GM12878 (cell line): Measurements from ENCODE around the gene LHCGR. TPM values are rescaled to one million over a fixed set of nuclear protein-coding genes. Genes with fewer than 3 reads are reported as not detected.

Source experiments
- ATAC-seq: fragments of 200-7000 bp; cut with Tn5 transposase; 3 replicates; pipeline ENCODE4 v1.9.1; 2020; ENCODE audit warnings: mild to moderate bottlenecking, moderate library complexity
- BruUV-seq: library from RNA; stranded (reverse); fragments of 400-500 nt; replicated peaks from 2 replicates; lab custom pipeline; 2021; lab: Mats Ljungman, UMichigan
- CTCF ChIA-PET: fragments of 300-600 bp; sonication (Branson Sonifier 250); formaldehyde crosslinking; extraction: SDS; loops from one replicate; lab custom pipeline; 2021; ENCODE audit warnings: inconsistent platforms; lab: Yijun Ruan, JAX
- POLR2A ChIA-PET: fragments of 350-600 bp; formaldehyde crosslinking; extraction: SDS; loops from one replicate; lab custom pipeline; 2021; ENCODE audit warnings: inconsistent platforms; lab: Charles Lee
- RAD21 ChIA-PET: fragments of 300-600 bp; sonication (Branson Sonifier 250); formaldehyde crosslinking; loops from one replicate; lab custom pipeline; 2023; ENCODE audit warnings: antibody characterized with exemption; ENCODE audit not compliant: unreplicated experiment; lab: Charles Lee
- SMC1A ChIA-PET: fragments of 300-600 bp; sonication (Branson Sonifier 250); formaldehyde crosslinking; loops from one replicate; lab custom pipeline; 2023; ENCODE audit not compliant: unreplicated experiment, uncharacterized antibody; lab: Charles Lee
- DNase-seq: peaks from one replicate; pipeline ENCODE4 v3.0.0-alpha.2; 2011; ENCODE audit warnings: low read depth, low spot score
- FAIRE-seq: peaks from 3 replicates; lab custom pipeline; 2011; peaks lifted over from hg19 to GRCh38; lab: Jason Lieb, UNC
- H2AFZ ChIP-seq: 2 replicates; pipeline ENCODE4 v1.6.0; 2011; ENCODE audit warnings: low read depth, low read length, control low read depth; ENCODE audit not compliant: control insufficient read depth
- H3K27ac ChIP-seq: 2 replicates; pipeline ENCODE4 v1.5.1; 2011; ENCODE audit warnings: control low read depth; ENCODE audit not compliant: control insufficient read depth, insufficient read depth
- H3K27me3 ChIP-seq, 2 experiments: replicated peaks in 1 of 2; 2 replicates each; pipeline versions ENCODE4 v1.6.0 to v1.6.1; 2011; ENCODE audit warnings: low read length in 1 of 2; ENCODE audit not compliant: control insufficient read depth in 2 of 2, insufficient read depth in 2 of 2
- H3K36me3 ChIP-seq, 2 experiments: 2 replicates each; pipeline ENCODE4 v1.5.1; 2011; ENCODE audit warnings: low read length in 1 of 2; ENCODE audit not compliant: control insufficient read depth in 2 of 2, insufficient read depth in 2 of 2
- H3K4me1 ChIP-seq: 2 replicates; pipeline ENCODE4 v1.6.1; 2011; ENCODE audit warnings: mild to moderate bottlenecking, low read length, moderate library complexity, mixed read lengths; ENCODE audit not compliant: control insufficient read depth, insufficient read depth
- H3K4me2 ChIP-seq: 2 replicates; pipeline ENCODE4 v1.6.0; 2011; ENCODE audit warnings: control low read depth; ENCODE audit not compliant: control insufficient read depth, insufficient read depth
- H3K4me3 ChIP-seq: fragments of 200-600 bp; sonication (generic); 2 replicates; pipeline ENCODE4 v1.5.1; 2016
- H3K79me2 ChIP-seq: 2 replicates; pipeline ENCODE4 v1.6.0; 2011; ENCODE audit warnings: low read length; ENCODE audit not compliant: control insufficient read depth, insufficient read depth
- H3K9ac ChIP-seq: 2 replicates; pipeline ENCODE4 v1.8.0; 2011; ENCODE audit warnings: low read length, control low read depth, mixed read lengths; ENCODE audit not compliant: control insufficient read depth, insufficient read depth
- H3K9me3 ChIP-seq: replicated peaks from 3 replicates; pipeline ENCODE4 v1.5.1; 2011; ENCODE audit warnings: mild to moderate bottlenecking, low read length; ENCODE audit not compliant: control insufficient read depth, insufficient read depth
- H4K20me1 ChIP-seq: 2 replicates; pipeline ENCODE4 v1.6.0; 2011; ENCODE audit not compliant: control insufficient read depth, insufficient read depth
- BCL3 ChIP-seq: IDR thresholded peaks from 2 replicates; pipeline ENCODE4 v1.6.1; 2011; ENCODE audit warnings: borderline replicate concordance, low read depth, mild to moderate bottlenecking, moderate library complexity, low read length; ENCODE audit not compliant: insufficient read depth, poor library complexity, severe bottlenecking
- CEBPZ ChIP-seq: fragments of 150-350 bp; IDR thresholded peaks from 2 replicates; pipeline ENCODE4 v1.6.1; 2016; ENCODE audit warnings: low read depth, low read length
- E4F1 ChIP-seq: fragments of 450-650 bp; IDR thresholded peaks from 2 replicates; pipeline ENCODE4 v1.6.1; 2018; ENCODE audit warnings: borderline replicate concordance, mild to moderate bottlenecking; ENCODE audit not compliant: partially characterized antibody
- HDAC6 ChIP-seq: fragments of 200-600 bp; sonication (generic); IDR thresholded peaks from one replicate; pipeline ENCODE4 v1.8.0; 2017; ENCODE audit warnings: antibody characterized with exemption; ENCODE audit not compliant: unreplicated experiment
- NR2C1 ChIP-seq: fragments of 450-650 bp; IDR thresholded peaks from 2 replicates; pipeline ENCODE4 v1.6.1; 2017; ENCODE audit warnings: antibody characterized with exemption, mild to moderate bottlenecking, moderate library complexity
- NR2F1 ChIP-seq: fragments of 450-650 bp; conservative IDR thresholded peaks from 2 replicates; pipeline ENCODE4 v1.6.1; 2017; ENCODE audit warnings: mild to moderate bottlenecking
- POLR2AphosphoS5 ChIP-seq: IDR thresholded peaks from 2 replicates; pipeline ENCODE4 v1.6.1; 2011; ENCODE audit warnings: mild to moderate bottlenecking, low read length, inconsistent platforms
- SUPT20H ChIP-seq: IDR thresholded peaks from 2 replicates; pipeline ENCODE4 v1.6.1; 2011; ENCODE audit warnings: low read depth, mild to moderate bottlenecking, low read length, moderate library complexity, borderline replicate concordance; ENCODE audit not compliant: control insufficient read depth
- ZBTB33 ChIP-seq: fragments of 450-650 bp; IDR thresholded peaks from 2 replicates; pipeline ENCODE4 v1.6.1; 2017; ENCODE audit warnings: mild to moderate bottlenecking
- WGBS: methylation state at CpG from one replicate; pipeline ENCODE4 v1.1.6; 2016; ENCODE audit warnings: low lambda C conversion rate; ENCODE audit not compliant: insufficient replicate concordance, insufficient coverage; ENCODE audit errors: missing lambda C conversion rate; 5-methylcytosine and 5-hydroxymethylcytosine counted together
- in situ Hi-C: fragments of 300-500 bp; cut with MboI; formaldehyde crosslinking; loops from 9 replicates; pipeline ENCODE4 v1.14.3; 2018; ENCODE audit warnings: mixed read lengths
- intact Hi-C: fragments of 100-400 bp; cut with micrococcal nuclease; formaldehyde crosslinking; loops from one replicate; pipeline ENCODE4 v1.14.2; 2022; ENCODE audit not compliant: unreplicated experiment
- polyA plus RNA-seq, 11 experiments: library from polyadenylated mRNA; depleted of rRNA in 4 of 11; unstranded in 6 of 11; stranded (reverse) in 5 of 11; fragments of >200 nt; fragmentation: Nextera tagmentation in 4 of 11; fragmentation: Illumina TruSeq in 1 of 11; extraction: Ambion mirVana in 4 of 11; extraction: Trizol in 1 of 11; gene quantifications; 1 replicate in 1 of 11; 2 replicates in 10 of 11; pipeline versions ENCODE4 v1.2.1 to v1.2.3, GENCODE V29; 2011 to 2016; ENCODE audit warnings: inconsistent platforms in 2 of 11, missing spikeins in 2 of 11, low read depth in 1 of 11
- total RNA-seq, 4 experiments: library from RNA; depleted of rRNA in 3 of 4; stranded (reverse); fragments of >200 nt in 3 of 4; fragmentation: Illumina TruSeq in 1 of 4; extraction: Trizol in 1 of 4; gene quantifications; 2 replicates each; pipeline versions ENCODE4 v1.2.1 to v1.2.3, GENCODE V29; 2013 to 2021

The LHCGR gene
- total and polyA plus RNA-seq, 10 of the 15 experiments (the other 5 are each of a cell fraction or from before 2014, with no cell fraction given) = 0.02 to 1.9 (median 0.13) TPM; not detected in 5

GRCh38 chr2:48728840-48729239 is 26.7 kb downstream of the LHCGR start (continued):
- TF ChIP-seq E4F1 = no peak
- TF ChIP-seq BCL3 = no peak
- TF ChIP-seq HDAC6 = no peak
- TF ChIP-seq NR2F1 = no peak
- TF ChIP-seq, all 136 proteins: peak for 0

- CTCF ChIA-PET = interaction anchor here (0.8 to 1.3 kb wide), 4 partner anchors 9 to 277 kb away, joined by 3 to 4 read pairs (median 3); no protein-coding TSS in a partner anchor
Observed at GRCh38 chr2:48728295-48728694, 27.2 kb downstream of the LHCGR start.

More at GRCh38 chr2:48728295-48728694, 27.2 kb downstream of the LHCGR start:
- Histone ChIP-seq H3K27ac (no peak overlapping the region), H3K79me2 (no peaks in the 10 kb centered on the region), H2AFZ (no peak overlapping the region), H3K9me3 (no peaks in the 10 kb centered on the region), H3K4me1 (no peaks in the 10 kb centered on the region), H3K36me3 (no peaks in the 10 kb centered on the region), H3K9ac (no peak overlapping the region), H3K4me2 (no peak overlapping the region), H3K27me3 (peaks cover 0 to 3% of the 10 kb centered on the region in 2 experiments; a peak in 2 of 4 replicates), H3K4me3 (no peak overlapping the region), H4K20me1 (no peaks in the 10 kb centered on the region)
- whole genome bisulfite sequencing = 67% methylated on average over 2 of the region's 2 CpGs
- in situ Hi-C loops (no loop called here), intact Hi-C loops (no loop called here)
- FAIRE-seq (no peak), DNase-seq (no peak), ATAC-seq (no peak)
- TF ChIP-seq POLR2AphosphoS5 (no peak), ZBTB33 (no peak), CEBPZ (no peak), SUPT20H (no peak), NR2C1 (no peak)
- ChIA-PET POLR2A (no interaction called here), RAD21 (no interaction called here), SMC1A (no interaction called here)
- BruUV-seq = no TSS peak
